Astrocyte (in vitro differentiated cells and primary cell): ENCODE results near the gene KCNQ1OT1.

Source experiments
- CTCF ChIP-seq: IDR thresholded peaks from 2 replicates; pipeline ENCODE4 v1.5.1; 2011; ENCODE audit warnings: low read depth, mild to moderate bottlenecking, inconsistent platforms, low read length, moderate library complexity; ENCODE audit not compliant: insufficient read depth
- EZH2 ChIP-seq: IDR thresholded peaks from 2 replicates; pipeline ENCODE4 v1.6.1; 2012; ENCODE audit warnings: mild to moderate bottlenecking, low read length, inconsistent platforms; ENCODE audit not compliant: insufficient read depth

GRCh38 chr11:2592559-2593392 is 107.0 kb downstream of the KCNQ1OT1 start:
- TF ChIP-seq CTCF (no peak), EZH2 (no peak)
